Neural progenitor cell (in vitro differentiated cells): ENCODE results near the gene MYL11.

Experiments used
- EZH2phosphoT487 ChIP-seq: fragments of 200-600 bp; sonication (generic); IDR thresholded peaks from 2 replicates; pipeline ENCODE4 v1.6.1; 2017; ENCODE audit warnings: antibody characterized with exemption
- TF ChIP-seq, protein P1 (sequence below): fragments of 200-600 bp; sonication (generic); IDR thresholded peaks from 2 replicates; pipeline ENCODE4 v1.5.1; 2017; ENCODE audit warnings: antibody characterized with exemption, mild to moderate bottlenecking

DNA sequence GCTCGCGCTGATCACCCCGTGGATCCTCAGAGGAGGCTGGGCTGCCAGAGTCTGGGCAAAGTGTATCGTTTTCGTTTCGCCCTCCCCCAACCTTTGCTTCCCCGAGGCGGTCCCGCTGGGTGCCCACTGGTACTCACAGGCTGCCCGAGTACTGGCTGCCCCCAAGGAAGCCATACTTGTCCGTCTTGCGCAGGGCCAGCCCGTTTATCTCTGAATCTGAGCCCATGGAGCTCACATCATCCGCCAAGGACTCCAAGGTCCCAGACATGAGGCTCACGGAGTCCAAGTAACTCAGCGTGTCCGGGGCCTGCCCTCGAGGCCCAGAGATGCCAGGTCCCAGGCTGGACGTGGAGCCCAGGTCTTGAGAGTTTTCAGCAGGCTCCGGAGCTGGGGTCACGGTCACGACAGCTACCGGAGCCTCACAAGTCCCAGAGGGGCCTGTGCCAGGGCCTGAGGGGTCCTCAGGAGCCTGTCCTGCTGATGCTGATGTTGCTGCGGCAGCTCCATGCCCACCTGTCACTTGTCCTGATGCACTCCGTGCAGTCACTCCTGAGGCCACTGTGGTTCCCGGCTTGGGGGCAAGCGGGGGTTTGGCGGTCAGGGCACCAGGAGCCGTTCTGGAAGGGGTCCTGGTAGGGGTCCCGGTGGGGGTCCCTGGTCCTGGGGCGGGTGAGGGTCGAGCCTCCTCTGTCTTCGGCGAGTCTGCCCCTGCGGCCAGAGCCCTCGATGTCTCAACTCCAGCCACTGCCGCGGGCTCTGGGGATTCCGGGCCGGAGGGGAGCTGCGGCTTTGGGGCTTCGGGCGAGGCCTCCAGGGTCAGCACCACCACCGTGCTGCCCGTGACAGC lies 5.3 kb upstream of the MYL11 start:
- TF ChIP-seq, protein P1, sequence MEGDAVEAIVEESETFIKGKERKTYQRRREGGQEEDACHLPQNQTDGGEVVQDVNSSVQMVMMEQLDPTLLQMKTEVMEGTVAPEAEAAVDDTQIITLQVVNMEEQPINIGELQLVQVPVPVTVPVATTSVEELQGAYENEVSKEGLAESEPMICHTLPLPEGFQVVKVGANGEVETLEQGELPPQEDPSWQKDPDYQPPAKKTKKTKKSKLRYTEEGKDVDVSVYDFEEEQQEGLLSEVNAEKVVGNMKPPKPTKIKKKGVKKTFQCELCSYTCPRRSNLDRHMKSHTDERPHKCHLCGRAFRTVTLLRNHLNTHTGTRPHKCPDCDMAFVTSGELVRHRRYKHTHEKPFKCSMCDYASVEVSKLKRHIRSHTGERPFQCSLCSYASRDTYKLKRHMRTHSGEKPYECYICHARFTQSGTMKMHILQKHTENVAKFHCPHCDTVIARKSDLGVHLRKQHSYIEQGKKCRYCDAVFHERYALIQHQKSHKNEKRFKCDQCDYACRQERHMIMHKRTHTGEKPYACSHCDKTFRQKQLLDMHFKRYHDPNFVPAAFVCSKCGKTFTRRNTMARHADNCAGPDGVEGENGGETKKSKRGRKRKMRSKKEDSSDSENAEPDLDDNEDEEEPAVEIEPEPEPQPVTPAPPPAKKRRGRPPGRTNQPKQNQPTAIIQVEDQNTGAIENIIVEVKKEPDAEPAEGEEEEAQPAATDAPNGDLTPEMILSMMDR, result no peak
- TF ChIP-seq EZH2phosphoT487, result no peak
